ENCODE data around the gene CREB3L4.

CREB3L4 gene

GRCh38 chr1:153967107-153967999 is at the start of gene CREB3L4:
CREB3L4 (plus strand) TSS chr1:153967902; CDS start chr1:153968526, 624 bp downstream.
- peak; percentile 97 for DNase-seq

GRCh38 chr1:153919876-153920852 is 47.5 kb upstream of the CREB3L4 start:
- DNase-seq, result no peak

- no peak for DNase-seq
Observed at GRCh38 chr1:153921080-153921802, 46.5 kb upstream of the CREB3L4 start.

GRCh38 chr1:153921803-153922075 is 46.0 kb upstream of the CREB3L4 start:
- no peak for DNase-seq

GRCh38 chr1:153922076-153922971 is 45.4 kb upstream of the CREB3L4 start:
- DNase-seq, result no peak

GRCh38 chr1:153922972-153923925 is 44.5 kb upstream of the CREB3L4 start, which contains the start of gene GATAD2B:
GATAD2B (minus strand) TSS chr1:153922972; CDS start chr1:153828347, 94,625 bp downstream.
- peak; percentile 100 for DNase-seq

- no peak for DNase-seq
Observed at GRCh38 chr1:153926405-153926804, 41.3 kb upstream of the CREB3L4 start.

GRCh38 chr1:153928245-153928644 is 39.5 kb upstream of the CREB3L4 start:
- no peak for DNase-seq

- no peak for DNase-seq
Observed at GRCh38 chr1:153928791-153929341, 38.8 kb upstream of the CREB3L4 start.

- no peak for DNase-seq
Observed at GRCh38 chr1:153929426-153929825, 38.3 kb upstream of the CREB3L4 start.

- DNase-seq, result no peak
Observed at GRCh38 chr1:153929981-153930948, 37.4 kb upstream of the CREB3L4 start.

- no peak for DNase-seq
Observed at GRCh38 chr1:153932156-153933131, 35.3 kb upstream of the CREB3L4 start.

GRCh38 chr1:153933430-153933829 is 34.3 kb upstream of the CREB3L4 start:
- DNase-seq, result no peak

- no peak for DNase-seq
Observed at GRCh38 chr1:153933955-153934354, 33.7 kb upstream of the CREB3L4 start.

- DNase-seq, result no peak
Observed at GRCh38 chr1:153934746-153935145, 33.0 kb upstream of the CREB3L4 start.

- no peak for DNase-seq
Observed at GRCh38 chr1:153936011-153936802, 31.5 kb upstream of the CREB3L4 start.

- no peak for DNase-seq
Observed at GRCh38 chr1:153937331-153937730, 30.4 kb upstream of the CREB3L4 start.

All from NCI-H1048 (cell line).